ENCODE data around the gene CACNA1F. TPM values are rescaled to one million over a fixed set of nuclear protein-coding genes. Genes with fewer than 3 reads are reported as not detected.

Gene CACNA1F
- total RNA-seq, 1 donor from 2014 or later, result 0.12 TPM

DNA sequence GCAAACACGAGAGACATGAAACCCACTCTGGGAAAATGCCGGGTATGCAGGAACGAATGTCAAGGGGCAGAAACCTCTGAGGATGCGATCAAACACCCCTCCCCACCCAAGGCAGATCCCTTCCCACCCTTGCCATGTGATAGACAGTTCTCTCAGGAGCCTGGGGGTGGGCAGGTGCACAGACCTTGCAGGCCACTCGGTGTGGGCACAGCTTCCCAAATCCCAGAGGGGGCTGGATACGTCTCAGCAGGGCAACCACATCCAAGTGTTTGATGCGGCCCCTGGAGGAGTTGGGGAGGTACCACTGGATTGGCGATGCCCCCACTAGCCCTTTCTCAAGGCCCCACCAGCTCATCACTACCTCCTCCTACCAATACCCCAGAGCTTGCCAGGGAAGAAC, 22.7 kb downstream of the CACNA1F start:
- no peak for DNase-seq (ENCODE audit: low read depth)
- H3K4me3 ChIP-seq (ENCODE audit: low read depth, low read length), result no peak overlapping the region
- TF ChIP-seq, protein P1, sequence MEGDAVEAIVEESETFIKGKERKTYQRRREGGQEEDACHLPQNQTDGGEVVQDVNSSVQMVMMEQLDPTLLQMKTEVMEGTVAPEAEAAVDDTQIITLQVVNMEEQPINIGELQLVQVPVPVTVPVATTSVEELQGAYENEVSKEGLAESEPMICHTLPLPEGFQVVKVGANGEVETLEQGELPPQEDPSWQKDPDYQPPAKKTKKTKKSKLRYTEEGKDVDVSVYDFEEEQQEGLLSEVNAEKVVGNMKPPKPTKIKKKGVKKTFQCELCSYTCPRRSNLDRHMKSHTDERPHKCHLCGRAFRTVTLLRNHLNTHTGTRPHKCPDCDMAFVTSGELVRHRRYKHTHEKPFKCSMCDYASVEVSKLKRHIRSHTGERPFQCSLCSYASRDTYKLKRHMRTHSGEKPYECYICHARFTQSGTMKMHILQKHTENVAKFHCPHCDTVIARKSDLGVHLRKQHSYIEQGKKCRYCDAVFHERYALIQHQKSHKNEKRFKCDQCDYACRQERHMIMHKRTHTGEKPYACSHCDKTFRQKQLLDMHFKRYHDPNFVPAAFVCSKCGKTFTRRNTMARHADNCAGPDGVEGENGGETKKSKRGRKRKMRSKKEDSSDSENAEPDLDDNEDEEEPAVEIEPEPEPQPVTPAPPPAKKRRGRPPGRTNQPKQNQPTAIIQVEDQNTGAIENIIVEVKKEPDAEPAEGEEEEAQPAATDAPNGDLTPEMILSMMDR (conservative IDR thresholded peaks at IDR 0.05; ENCODE audit: low read depth, low read length), result no peak

DNA sequence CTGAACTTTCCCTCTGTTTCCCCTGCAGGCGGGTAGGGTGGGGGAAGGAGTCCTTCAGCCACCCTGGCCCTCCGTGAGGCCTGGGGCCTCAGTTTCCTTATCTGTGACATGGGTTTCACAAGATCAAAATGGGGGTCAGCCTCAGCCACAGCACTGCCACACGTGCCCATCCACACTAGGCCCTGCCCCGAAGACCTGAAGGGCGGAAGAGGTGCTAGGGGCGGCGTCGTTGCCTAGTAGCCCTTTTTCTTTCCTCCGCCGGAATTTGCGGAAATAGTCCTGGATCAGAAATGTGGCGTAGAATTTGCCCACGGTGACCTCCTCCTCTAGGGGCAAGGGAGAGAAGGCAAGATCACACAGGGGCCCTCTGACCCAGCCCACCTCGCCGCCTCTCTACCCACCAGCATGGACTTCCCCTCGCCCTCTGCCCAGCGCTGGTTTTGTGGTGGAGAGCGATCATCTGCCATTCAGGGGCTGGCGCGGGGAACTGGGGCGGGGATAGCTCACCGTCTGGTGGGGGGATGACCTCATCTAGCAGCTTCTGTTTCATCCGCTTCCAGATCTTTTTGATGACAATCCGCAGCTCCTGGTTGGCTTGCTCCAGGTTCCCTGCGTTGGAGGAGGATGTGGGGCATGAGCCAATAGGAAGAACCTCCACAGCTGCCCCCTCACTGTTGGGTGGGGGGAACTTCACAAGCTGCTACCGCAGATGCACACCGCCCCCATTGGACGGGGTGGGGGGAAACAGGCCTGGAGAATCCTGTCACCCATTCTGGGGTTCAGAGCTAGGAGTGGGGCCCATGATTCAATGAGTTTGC, 23.5 kb downstream of the CACNA1F start:
- TF ChIP-seq, protein P1 (conservative IDR thresholded peaks at IDR 0.05; ENCODE audit: low read depth, low read length), result no peak
- H3K4me3 ChIP-seq (ENCODE audit: low read depth, low read length), result no peak overlapping the region
- DNase-seq (ENCODE audit: low read depth), result no peak

DNA sequence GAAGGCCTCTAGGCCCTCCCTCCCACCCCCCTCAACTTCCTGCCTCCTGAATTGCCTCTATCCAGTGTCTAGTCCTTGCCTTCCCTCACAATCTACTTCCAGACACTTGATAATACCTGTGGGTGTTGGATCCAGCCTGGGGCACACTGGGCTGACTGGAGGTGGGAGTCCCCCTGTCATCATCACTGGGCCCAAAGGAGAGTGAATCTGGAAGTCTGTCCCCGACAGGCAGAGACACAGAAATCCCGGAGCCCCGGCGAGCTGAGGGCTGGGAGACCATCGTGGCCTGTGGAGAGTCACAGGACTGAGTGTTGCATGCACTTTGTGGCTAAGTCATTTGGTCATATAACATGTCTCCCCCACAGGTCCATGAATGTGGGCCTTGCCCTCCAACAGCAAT, 24.7 kb downstream of the CACNA1F start:
- H3K4me3 ChIP-seq (ENCODE audit: low read depth, low read length), result no peak overlapping the region
- DNase-seq (ENCODE audit: low read depth), result no peak
- TF ChIP-seq, protein P1 (conservative IDR thresholded peaks at IDR 0.05; ENCODE audit: low read depth, low read length), result no peak

DNA sequence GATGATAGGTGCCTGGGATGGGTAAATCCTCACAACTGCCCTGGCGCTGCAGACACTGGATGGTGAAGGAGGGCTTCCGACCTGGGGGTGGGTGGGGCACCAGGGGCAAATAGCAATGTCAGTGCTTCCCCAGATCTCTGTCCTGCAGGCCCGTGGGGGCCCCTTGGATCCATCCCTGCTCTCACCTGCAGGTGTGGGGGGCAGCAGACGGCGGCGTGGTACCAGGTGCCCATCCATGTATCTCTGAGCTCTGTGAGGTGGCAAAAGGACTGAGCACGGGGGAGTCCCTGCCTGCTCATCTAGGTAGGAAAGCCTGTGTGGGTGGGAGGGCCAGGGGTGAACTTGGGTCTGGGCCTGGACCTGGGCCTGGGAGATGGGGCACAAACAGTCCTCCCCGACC, 26.6 kb downstream of the CACNA1F start:
- no peak overlapping the region for H3K4me3 ChIP-seq (ENCODE audit: low read depth, low read length)
- TF ChIP-seq, protein P1 (conservative IDR thresholded peaks at IDR 0.05; ENCODE audit: low read depth, low read length), result no peak
- DNase-seq (ENCODE audit: low read depth), result no peak

DNA sequence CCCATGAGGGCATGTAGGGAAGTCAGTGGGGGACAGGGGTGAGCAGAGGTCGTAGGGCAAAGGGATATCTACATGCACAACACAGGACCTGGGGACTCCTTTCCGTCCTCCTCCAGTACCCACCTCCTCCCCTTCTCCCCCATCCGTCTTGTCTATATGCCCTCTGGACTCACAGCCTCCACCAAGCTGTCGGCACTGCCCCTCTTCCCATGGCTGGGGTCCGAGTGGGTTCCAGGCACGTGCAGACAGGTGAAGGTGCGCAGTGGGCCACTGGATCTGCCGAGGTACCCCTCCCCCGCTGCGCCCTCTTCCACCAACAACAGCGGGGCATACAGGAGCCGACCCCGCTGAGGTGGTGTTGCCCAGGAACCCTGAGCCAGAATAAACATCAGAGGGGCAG, 27.7 kb downstream of the CACNA1F start:
- DNase-seq (ENCODE audit: low read depth), result no peak
- H3K4me3 ChIP-seq (ENCODE audit: low read depth, low read length), result no peak overlapping the region
- TF ChIP-seq, protein P1 (conservative IDR thresholded peaks at IDR 0.05; ENCODE audit: low read depth, low read length), result no peak

DNA sequence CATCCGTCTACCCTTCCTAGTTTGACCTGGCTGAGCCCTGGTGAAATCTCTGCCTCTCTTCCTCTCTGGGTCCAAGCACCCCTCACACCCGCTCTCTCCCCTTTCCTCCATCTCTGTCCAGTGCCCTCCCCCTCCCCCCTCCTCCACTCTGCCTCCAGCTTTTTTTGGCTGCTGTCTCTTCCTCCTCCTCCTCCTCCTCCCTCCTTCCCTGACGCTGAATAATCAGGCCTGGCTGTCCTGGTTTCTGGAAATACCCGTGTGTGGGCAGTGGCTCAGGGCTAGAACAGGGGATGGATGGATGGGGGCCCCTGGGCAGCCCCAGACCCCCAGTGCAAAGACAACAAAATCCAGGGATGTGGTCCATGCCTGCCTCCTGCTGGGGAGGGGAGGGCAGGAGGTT, 28.4 kb downstream of the CACNA1F start:
- TF ChIP-seq, protein P1 (conservative IDR thresholded peaks at IDR 0.05; ENCODE audit: low read depth, low read length), result no peak
- H3K4me3 ChIP-seq (ENCODE audit: low read depth, low read length), result no peak overlapping the region
- no peak for DNase-seq (ENCODE audit: low read depth)

DNA sequence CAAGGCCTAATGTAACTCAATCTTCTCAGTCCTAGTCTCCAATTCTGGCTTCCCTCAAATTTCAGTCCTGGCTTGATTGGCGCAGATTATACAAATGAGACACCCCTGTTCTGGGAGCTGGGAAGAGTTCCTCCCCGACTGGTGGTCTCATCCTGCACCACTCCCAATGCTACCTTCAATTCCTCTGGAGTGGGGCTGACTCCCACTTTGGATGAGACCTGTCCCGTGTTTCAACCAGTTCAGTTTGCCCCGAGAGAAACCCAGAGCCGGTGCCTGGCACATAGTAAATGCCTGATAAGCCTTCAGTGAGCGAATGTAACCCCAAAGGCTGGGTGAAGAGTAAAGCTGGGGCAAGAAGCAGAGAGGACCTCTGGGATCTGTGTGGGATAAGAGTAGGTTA, 29.1 kb downstream of the CACNA1F start:
- no peak overlapping the region for H3K4me3 ChIP-seq (ENCODE audit: low read depth, low read length)
- TF ChIP-seq, protein P1 (conservative IDR thresholded peaks at IDR 0.05; ENCODE audit: low read depth, low read length), result no peak
- DNase-seq (ENCODE audit: low read depth), result no peak

All from epithelial cell of proximal tubule (primary cell).